Stimulated activated CD4-positive, alpha-beta T cell treated with anti-CD3 and anti-CD28 coated beads, Interleukin-12 subunit alpha, Interleukin-12 subunit beta, amount 100 ng/mL, for 24 hours (primary cell): ENCODE data around the gene MRPL48.
"Not testable (repeated sequence)": the region's sequence is repeated elsewhere in the genome, so short reads cannot be mapped to it uniquely, and the experiment has no call there.

Experiments used
- DNase-seq, 2 experiments: peaks; one replicate each; pipeline ENCODE4 v3.0.0-alpha.2; 2020; ENCODE audit warnings: low read depth in 2 of 2

MRPL48 gene

GRCh38 chr11:73838443-73839122, 50.9 kb downstream of the MRPL48 start:
- no peak for DNase-seq

- no peak for DNase-seq
Measured at GRCh38 chr11:73839123-73839457, 51.4 kb downstream of the MRPL48 start.

- DNase-seq: no peak
Measured at GRCh38 chr11:73851046-73851764, 63.5 kb downstream of the MRPL48 start.

GRCh38 chr11:73852049-73852448, 64.4 kb downstream of the MRPL48 start:
- no peak for DNase-seq

GRCh38 chr11:73854680-73855079, 67.0 kb downstream of the MRPL48 start:
- DNase-seq: no peak

- no peak for DNase-seq
Measured at GRCh38 chr11:73856031-73856567, 68.4 kb downstream of the MRPL48 start.

- no peak for DNase-seq
Measured at GRCh38 chr11:73859671-73860070, 72.0 kb downstream of the MRPL48 start.

GRCh38 chr11:73860202-73860601, 72.5 kb downstream of the MRPL48 start:
- no peak for DNase-seq

GRCh38 chr11:73862986-73863385, 75.3 kb downstream of the MRPL48 start:
- DNase-seq: no peak

- DNase-seq: no peak
Measured at GRCh38 chr11:73866095-73866579, 78.5 kb downstream of the MRPL48 start.

- no peak for DNase-seq
Measured at GRCh38 chr11:73866586-73866996, 78.9 kb downstream of the MRPL48 start.

- DNase-seq: no peak
Measured at GRCh38 chr11:73869332-73869949, 81.8 kb downstream of the MRPL48 start.

- no peak for DNase-seq
Measured at GRCh38 chr11:73870261-73870660, 82.6 kb downstream of the MRPL48 start.

GRCh38 chr11:73872749-73873357, 85.2 kb downstream of the MRPL48 start:
- no peak for DNase-seq

- DNase-seq: no peak
Measured at GRCh38 chr11:73875380-73875779, 87.7 kb downstream of the MRPL48 start.

GRCh38 chr11:73875840-73876239, 88.2 kb downstream of the MRPL48 start:
- peak in 1 of 2 experiments; percentile 2 for DNase-seq

GRCh38 chr11:73876424-73877310, 89.0 kb downstream of the MRPL48 start, which contains the start of the genes COA4 and PAAF1:
Gene COA4, minus strand, starts transcription at chr11:73876846. Its CDS starts 3,468 bp downstream, at chr11:73873378.
Gene PAAF1, plus strand, starts transcription at chr11:73876999. Its CDS starts 23 bp downstream, at chr11:73877022.
- peak; percentile 87 to 93 for DNase-seq

GRCh38 chr11:73878771-73879170, 91.1 kb downstream of the MRPL48 start:
- DNase-seq: no peak

- DNase-seq: not testable (repeated sequence)
Measured at GRCh38 chr11:73880449-73880848, 92.8 kb downstream of the MRPL48 start.

GRCh38 chr11:73883856-73884255, 96.2 kb downstream of the MRPL48 start:
- no peak for DNase-seq

GRCh38 chr11:73888244-73888643, 100.6 kb downstream of the MRPL48 start:
- DNase-seq: no peak
